BJ (cell line): ENCODE data around the gene TSPAN14. TPM values are rescaled to one million over a fixed set of nuclear protein-coding genes. Genes with fewer than 3 reads are reported as not detected.

Experiments used
- CTCF ChIA-PET: fragments of 350-600 bp; formaldehyde crosslinking; extraction: SDS; loops from one replicate; lab custom pipeline; 2021; ENCODE audit warnings: antibody characterized with exemption, inconsistent platforms; lab: Yijun Ruan, JAX
- POLR2A ChIA-PET: fragments of 300-600 bp; sonication (Branson Sonifier 250); formaldehyde crosslinking; extraction: SDS; loops from one replicate; lab custom pipeline; 2021; ENCODE audit warnings: antibody characterized with exemption; lab: Charles Lee
- DNase-seq: peaks from one replicate; pipeline ENCODE4 v3.0.0-alpha.2; 2011; ENCODE audit warnings: low read depth
- H3K27me3 ChIP-seq: 2 replicates; pipeline ENCODE4 v1.6.0; 2011; ENCODE audit warnings: low read length; ENCODE audit not compliant: control insufficient read depth, insufficient read depth
- H3K36me3 ChIP-seq: 2 replicates; pipeline ENCODE4 v1.5.1; 2011; ENCODE audit warnings: low read length; ENCODE audit not compliant: control insufficient read depth, insufficient read depth
- H3K4me3 ChIP-seq: 2 replicates; pipeline ENCODE4 v1.5.1; 2011; ENCODE audit warnings: low read depth, mild to moderate bottlenecking, control low read depth, low read length
- CTCF ChIP-seq: IDR thresholded peaks from 2 replicates; pipeline ENCODE4 v1.5.1; 2011; ENCODE audit warnings: low read depth, mild to moderate bottlenecking, control low read depth, inconsistent platforms, low read length, moderate library complexity; ENCODE audit not compliant: insufficient read depth
- polyA plus RNA-seq: library from polyadenylated mRNA; depleted of rRNA; stranded (reverse); fragments of >200 nt; gene quantifications from 2 replicates; pipeline ENCODE4 v1.2.3, GENCODE V29; 2011

TSPAN14 gene
- polyA plus RNA-seq, 1 experiment: 33.3 TPM

GRCh38 chr10:80408242-80409101, 45.6 kb upstream of the TSPAN14 start, which contains the start of gene PRXL2A:
Gene PRXL2A (plus strand): TSS chr10:80408551. CDS start chr10:80420468, 11,917 bp downstream.
- no peak for DNase-seq
- ChIA-PET CTCF (interaction anchor here (1.4 kb wide), 1 partner anchor 12 kb away, joined by 4 read pairs; no protein-coding TSS in a partner anchor), POLR2A (no interaction called here)
- Histone ChIP-seq H3K4me3 (peak within 1 kb of the TSS; percentile 42), H3K27me3 (peaks cover 2% of the 10 kb centered on the region; the same call in 1 of the 2 replicates), H3K36me3 (no peaks in the 10 kb centered on the region)
- TF ChIP-seq CTCF: no peak

DNA sequence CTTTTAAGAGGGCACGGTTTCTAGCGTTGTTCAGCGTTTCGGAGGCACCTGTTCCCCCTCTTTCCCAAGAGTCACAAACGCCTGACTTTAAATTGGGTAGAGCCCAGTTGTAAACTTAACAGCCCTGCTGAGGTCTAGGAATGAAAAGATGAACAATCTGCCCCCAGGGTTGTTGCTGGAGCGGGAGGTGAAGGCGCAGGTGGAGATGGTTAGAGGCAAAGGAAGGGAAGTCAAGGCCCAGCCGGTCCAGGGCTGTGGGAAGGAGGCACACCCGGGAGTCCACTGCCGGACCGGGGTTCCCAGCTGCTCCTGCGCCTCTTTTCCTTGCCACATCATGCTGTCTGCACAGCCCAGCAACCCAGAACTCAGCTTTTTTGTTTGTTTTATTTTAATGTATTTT, 45.0 kb upstream of the TSPAN14 start:
- no peak for TF ChIP-seq CTCF
- H3K4me3 ChIP-seq: no peak overlapping the region

GRCh38 chr10:80410122-80410521, 44.0 kb upstream of the TSPAN14 start:
- no peaks in the 10 kb centered on the region for H3K36me3 ChIP-seq
- peaks cover 2% of the 10 kb centered on the region; the same call in 1 of the 2 replicates for H3K27me3 ChIP-seq
- ChIA-PET CTCF (no interaction called here), POLR2A (no interaction called here)
- TF ChIP-seq CTCF: no peak
- H3K4me3 ChIP-seq: no peak overlapping the region
- no peak for DNase-seq

More for the DNA sequence above, 45.0 kb upstream of the TSPAN14 start:
- ChIA-PET CTCF (no interaction called here), POLR2A (no interaction called here)
- Histone ChIP-seq H3K36me3 (no peaks in the 10 kb centered on the region), H3K27me3 (peaks cover 2% of the 10 kb centered on the region; the same call in 1 of the 2 replicates)
- no peak for DNase-seq

DNA sequence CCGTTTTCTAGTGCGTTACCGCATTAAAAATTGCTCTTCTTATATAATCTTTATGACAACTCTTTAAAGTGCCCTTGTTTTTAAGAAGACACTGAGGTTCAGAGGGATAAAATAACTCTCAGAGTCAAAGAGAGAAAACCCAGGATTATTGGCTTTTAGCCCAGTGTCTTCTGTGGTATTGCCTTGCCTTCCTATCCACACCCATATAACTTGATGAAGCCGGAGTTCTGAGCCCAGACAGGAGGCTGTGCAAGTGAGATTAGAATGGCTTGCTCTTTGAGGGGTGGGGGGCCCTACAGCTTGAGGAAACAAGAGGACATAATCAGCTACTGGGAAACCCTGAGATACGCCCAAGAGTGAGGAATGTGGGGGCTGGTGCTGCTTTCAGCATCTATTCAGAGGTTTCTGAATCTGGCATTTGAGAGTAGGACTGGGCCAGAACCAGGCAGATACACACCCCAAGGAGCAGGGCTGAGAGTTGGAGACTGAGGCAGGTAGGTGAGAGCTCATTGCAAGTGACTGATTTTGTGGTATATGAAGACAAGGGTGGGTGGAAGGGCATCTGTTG, 43.4 kb upstream of the TSPAN14 start:
- TF ChIP-seq CTCF: no peak
- CTCF ChIA-PET: interaction anchor here (0.6 kb wide), 1 partner anchor 1037 kb away, joined by 3 read pairs; no protein-coding TSS in a partner anchor
- Histone ChIP-seq H3K27me3 (peaks cover 2% of the 10 kb centered on the region; the same call in 1 of the 2 replicates), H3K4me3 (no peak overlapping the region), H3K36me3 (no peaks in the 10 kb centered on the region)
- POLR2A ChIA-PET: no interaction called here
- no peak for DNase-seq

GRCh38 chr10:80411267-80411668, 42.8 kb upstream of the TSPAN14 start:
- CTCF ChIA-PET: interaction anchor here (0.6 kb wide), 1 partner anchor 1038 kb away, joined by 3 read pairs; no protein-coding TSS in a partner anchor
- Histone ChIP-seq H3K4me3 (no peak overlapping the region), H3K36me3 (no peaks in the 10 kb centered on the region), H3K27me3 (peaks cover 2% of the 10 kb centered on the region; the same call in 1 of the 2 replicates)
- POLR2A ChIA-PET: no interaction called here
- DNase-seq: no peak
- no peak for TF ChIP-seq CTCF
